ENCODE data around the gene MED8. TPM values are rescaled to one million over a fixed set of nuclear protein-coding genes. Genes with fewer than 3 reads are reported as not detected.

Gene MED8
- total and polyA plus RNA-seq, 2 of the 13 experiments (the other 11 are each of a cell fraction or from before 2014, with no cell fraction given): 16.9 to 77.4 TPM

DNA sequence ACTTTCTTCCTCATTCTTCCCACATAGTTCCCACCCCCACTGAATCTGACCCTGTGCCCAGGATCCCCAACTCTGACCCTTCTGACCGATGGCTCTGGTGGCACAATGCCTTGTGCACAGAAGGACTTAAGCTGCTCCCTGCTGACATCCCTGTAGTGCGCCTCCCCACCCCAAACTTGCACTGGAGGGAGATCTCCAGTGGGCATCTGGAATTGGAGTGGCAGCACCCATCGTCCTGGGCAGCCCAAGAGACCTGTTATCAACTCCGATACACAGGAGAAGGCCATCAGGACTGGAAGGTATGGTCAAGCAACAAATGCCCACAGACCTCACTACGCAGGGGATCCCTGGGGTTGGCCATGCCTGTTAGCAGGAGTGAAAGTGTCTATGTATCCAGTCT lies 43.0 kb downstream of the MED8 start (continued):
- TF ChIP-seq, protein P1, sequence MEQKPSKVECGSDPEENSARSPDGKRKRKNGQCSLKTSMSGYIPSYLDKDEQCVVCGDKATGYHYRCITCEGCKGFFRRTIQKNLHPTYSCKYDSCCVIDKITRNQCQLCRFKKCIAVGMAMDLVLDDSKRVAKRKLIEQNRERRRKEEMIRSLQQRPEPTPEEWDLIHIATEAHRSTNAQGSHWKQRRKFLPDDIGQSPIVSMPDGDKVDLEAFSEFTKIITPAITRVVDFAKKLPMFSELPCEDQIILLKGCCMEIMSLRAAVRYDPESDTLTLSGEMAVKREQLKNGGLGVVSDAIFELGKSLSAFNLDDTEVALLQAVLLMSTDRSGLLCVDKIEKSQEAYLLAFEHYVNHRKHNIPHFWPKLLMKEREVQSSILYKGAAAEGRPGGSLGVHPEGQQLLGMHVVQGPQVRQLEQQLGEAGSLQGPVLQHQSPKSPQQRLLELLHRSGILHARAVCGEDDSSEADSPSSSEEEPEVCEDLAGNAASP (CRISPR knock-in tag; IDR thresholded peaks at IDR 0.05; ENCODE audit: borderline replicate concordance): no peak
- TF ChIP-seq ATAD3A (CRISPR knock-in tag; IDR thresholded peaks at IDR 0.05): no peak
- TF ChIP-seq, protein P2, sequence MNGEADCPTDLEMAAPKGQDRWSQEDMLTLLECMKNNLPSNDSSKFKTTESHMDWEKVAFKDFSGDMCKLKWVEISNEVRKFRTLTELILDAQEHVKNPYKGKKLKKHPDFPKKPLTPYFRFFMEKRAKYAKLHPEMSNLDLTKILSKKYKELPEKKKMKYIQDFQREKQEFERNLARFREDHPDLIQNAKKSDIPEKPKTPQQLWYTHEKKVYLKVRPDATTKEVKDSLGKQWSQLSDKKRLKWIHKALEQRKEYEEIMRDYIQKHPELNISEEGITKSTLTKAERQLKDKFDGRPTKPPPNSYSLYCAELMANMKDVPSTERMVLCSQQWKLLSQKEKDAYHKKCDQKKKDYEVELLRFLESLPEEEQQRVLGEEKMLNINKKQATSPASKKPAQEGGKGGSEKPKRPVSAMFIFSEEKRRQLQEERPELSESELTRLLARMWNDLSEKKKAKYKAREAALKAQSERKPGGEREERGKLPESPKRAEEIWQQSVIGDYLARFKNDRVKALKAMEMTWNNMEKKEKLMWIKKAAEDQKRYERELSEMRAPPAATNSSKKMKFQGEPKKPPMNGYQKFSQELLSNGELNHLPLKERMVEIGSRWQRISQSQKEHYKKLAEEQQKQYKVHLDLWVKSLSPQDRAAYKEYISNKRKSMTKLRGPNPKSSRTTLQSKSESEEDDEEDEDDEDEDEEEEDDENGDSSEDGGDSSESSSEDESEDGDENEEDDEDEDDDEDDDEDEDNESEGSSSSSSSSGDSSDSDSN (CRISPR knock-in tag; IDR thresholded peaks at IDR 0.05): no peak
- TF ChIP-seq HNF4G (IDR thresholded peaks at IDR 0.05; ENCODE audit: borderline replicate concordance, low read depth, low read length): no peak
- no peak for TF ChIP-seq HNF4G (CRISPR knock-in tag; IDR thresholded peaks at IDR 0.05; ENCODE audit: borderline replicate concordance, low read depth)
- TF ChIP-seq CENPT (CRISPR knock-in tag; IDR thresholded peaks at IDR 0.05; ENCODE audit: low read depth): no peak
- TF ChIP-seq, protein P3, sequence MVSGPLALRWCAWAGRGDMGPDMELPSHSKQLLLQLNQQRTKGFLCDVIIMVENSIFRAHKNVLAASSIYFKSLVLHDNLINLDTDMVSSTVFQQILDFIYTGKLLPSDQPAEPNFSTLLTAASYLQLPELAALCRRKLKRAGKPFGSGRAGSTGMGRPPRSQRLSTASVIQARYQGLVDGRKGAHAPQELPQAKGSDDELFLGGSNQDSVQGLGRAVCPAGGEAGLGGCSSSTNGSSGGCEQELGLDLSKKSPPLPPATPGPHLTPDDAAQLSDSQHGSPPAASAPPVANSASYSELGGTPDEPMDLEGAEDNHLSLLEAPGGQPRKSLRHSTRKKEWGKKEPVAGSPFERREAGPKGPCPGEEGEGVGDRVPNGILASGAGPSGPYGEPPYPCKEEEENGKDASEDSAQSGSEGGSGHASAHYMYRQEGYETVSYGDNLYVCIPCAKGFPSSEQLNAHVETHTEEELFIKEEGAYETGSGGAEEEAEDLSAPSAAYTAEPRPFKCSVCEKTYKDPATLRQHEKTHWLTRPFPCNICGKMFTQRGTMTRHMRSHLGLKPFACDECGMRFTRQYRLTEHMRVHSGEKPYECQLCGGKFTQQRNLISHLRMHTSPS (CRISPR knock-in tag; IDR thresholded peaks at IDR 0.05; ENCODE audit: low read depth): no peak
- TF ChIP-seq, protein P4, sequence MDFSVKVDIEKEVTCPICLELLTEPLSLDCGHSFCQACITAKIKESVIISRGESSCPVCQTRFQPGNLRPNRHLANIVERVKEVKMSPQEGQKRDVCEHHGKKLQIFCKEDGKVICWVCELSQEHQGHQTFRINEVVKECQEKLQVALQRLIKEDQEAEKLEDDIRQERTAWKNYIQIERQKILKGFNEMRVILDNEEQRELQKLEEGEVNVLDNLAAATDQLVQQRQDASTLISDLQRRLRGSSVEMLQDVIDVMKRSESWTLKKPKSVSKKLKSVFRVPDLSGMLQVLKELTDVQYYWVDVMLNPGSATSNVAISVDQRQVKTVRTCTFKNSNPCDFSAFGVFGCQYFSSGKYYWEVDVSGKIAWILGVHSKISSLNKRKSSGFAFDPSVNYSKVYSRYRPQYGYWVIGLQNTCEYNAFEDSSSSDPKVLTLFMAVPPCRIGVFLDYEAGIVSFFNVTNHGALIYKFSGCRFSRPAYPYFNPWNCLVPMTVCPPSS (IDR thresholded peaks at IDR 0.05): no peak
- no peak for TF ChIP-seq MTF2 (CRISPR knock-in tag; IDR thresholded peaks at IDR 0.05; ENCODE audit: borderline replicate concordance)
- TF ChIP-seq ZBTB7A (CRISPR knock-in tag; IDR thresholded peaks at IDR 0.05): no peak
- TF ChIP-seq XBP1 (CRISPR knock-in tag; IDR thresholded peaks at IDR 0.05): no peak
- TF ChIP-seq SAP130 (CRISPR knock-in tag; IDR thresholded peaks at IDR 0.05; ENCODE audit: low read depth): no peak
- TF ChIP-seq ZNF619 (CRISPR knock-in tag; IDR thresholded peaks at IDR 0.05): no peak

Measured in HepG2 (cell line).